ENCODE results near the gene SAMSN1.

Gene SAMSN1

GRCh38 chr21:14483296-14483695 lies 62.8 kb downstream of the SAMSN1 start:
- no peak for DNase-seq

GRCh38 chr21:14482165-14482564 lies 64.0 kb downstream of the SAMSN1 start:
- peak; percentile 7 to 34 for DNase-seq

GRCh38 chr21:14480411-14481031 lies 65.6 kb downstream of the SAMSN1 start:
- DNase-seq: no peak

- DNase-seq: no peak
These were observed 66.8 kb downstream of the SAMSN1 start for GRCh38 chr21:14479241-14479786.

GRCh38 chr21:14477841-14478240 lies 68.3 kb downstream of the SAMSN1 start:
- DNase-seq: no peak

- no peak for DNase-seq
These were observed 69.0 kb downstream of the SAMSN1 start for GRCh38 chr21:14477133-14477532.

- DNase-seq: no peak
These were observed 71.1 kb downstream of the SAMSN1 start for GRCh38 chr21:14474995-14475394.

GRCh38 chr21:14469641-14470040 lies 76.5 kb downstream of the SAMSN1 start:
- no peak for DNase-seq

- DNase-seq: no peak
These were observed 79.4 kb downstream of the SAMSN1 start for GRCh38 chr21:14466715-14467114.

GRCh38 chr21:14457762-14458161 lies 88.4 kb downstream of the SAMSN1 start:
- DNase-seq: no peak

- DNase-seq: no peak
These were observed 89.2 kb downstream of the SAMSN1 start for GRCh38 chr21:14456911-14457310.

GRCh38 chr21:14454016-14455009 lies 91.8 kb downstream of the SAMSN1 start:
- no peak for DNase-seq

- DNase-seq: no peak
These were observed 92.6 kb downstream of the SAMSN1 start for GRCh38 chr21:14453339-14454015.

GRCh38 chr21:14452727-14453241 lies 93.3 kb downstream of the SAMSN1 start:
- no peak for DNase-seq

- DNase-seq: peak in 1 of 2 experiments; percentile 9
These were observed 93.9 kb downstream of the SAMSN1 start for GRCh38 chr21:14452031-14452726.

GRCh38 chr21:14451546-14451945 lies 94.6 kb downstream of the SAMSN1 start:
- no peak for DNase-seq

- no peak for DNase-seq
These were observed 97.3 kb downstream of the SAMSN1 start for GRCh38 chr21:14448784-14449183.

GRCh38 chr21:14438211-14438610 lies 107.9 kb downstream of the SAMSN1 start:
- no peak for DNase-seq

GRCh38 chr21:14435423-14435822 lies 110.7 kb downstream of the SAMSN1 start:
- DNase-seq: no peak
